ENCODE results near the gene C6orf132.

- TF ChIP-seq ZNF239 (CRISPR knock-in tag; IDR thresholded peaks at IDR 0.05) = no peak
- no peak for TF ChIP-seq SP2 (IDR thresholded peaks at IDR 0.05; ENCODE audit: extremely low read depth, low read depth, low read length, poor library complexity, severe bottlenecking)
- TF ChIP-seq ZNF76 (CRISPR knock-in tag; IDR thresholded peaks at IDR 0.05; ENCODE audit: borderline replicate concordance) = no peak
- no peak for TF ChIP-seq JUNB (CRISPR knock-in tag; conservative IDR thresholded peaks at IDR 0.05)
- TF ChIP-seq CEBPG (CRISPR knock-in tag; IDR thresholded peaks at IDR 0.05) = no peak
- TF ChIP-seq CEBPG (tag; conservative IDR thresholded peaks at IDR 0.05 in 1 of 2, IDR thresholded peaks at IDR 0.05 in 1 of 2) = no peak
- TF ChIP-seq RREB1 (CRISPR knock-in tag; IDR thresholded peaks at IDR 0.05) = no peak
- TF ChIP-seq ELK1 (CRISPR knock-in tag; IDR thresholded peaks at IDR 0.05) = no peak
- no peak for TF ChIP-seq ZBTB17 (CRISPR knock-in tag; IDR thresholded peaks at IDR 0.05)
- TF ChIP-seq RBM25 (IDR thresholded peaks at IDR 0.05; ENCODE audit: low read depth, low read length, severe bottlenecking) = peak; percentile 67
- no peak for TF ChIP-seq U2AF1 (optimal IDR thresholded peaks at IDR 0.05; ENCODE audit: low read depth, low read length)
These were observed 34.3 kb downstream of the C6orf132 start for GRCh38 chr6:42108071-42108470.

All from K562 (cell line).